Measurements from ENCODE around the gene ARL11.
A peak's percentile ranks its signal among the peaks of the same experiment; 100 is the strongest.

ARL11 gene

DNA sequence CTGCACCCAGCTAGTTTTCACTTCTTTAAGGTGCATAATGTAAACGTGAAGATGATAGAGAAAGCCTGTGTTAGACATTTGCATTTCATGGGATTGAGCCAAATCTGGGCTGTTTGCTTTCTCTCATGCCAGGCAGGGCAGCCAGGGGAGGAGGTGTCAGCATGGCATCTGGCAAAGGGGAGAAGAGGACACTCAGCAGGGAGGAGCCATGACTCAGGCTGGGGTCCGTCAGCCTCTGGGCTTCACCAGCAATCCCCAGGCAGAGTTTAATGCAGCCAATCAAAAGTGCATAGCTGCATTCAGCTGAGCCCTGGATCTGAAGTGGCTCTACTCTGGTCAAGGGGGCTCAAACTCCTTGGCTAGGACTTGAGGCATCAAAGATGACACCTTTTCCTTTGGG, 39.5 kb downstream of the ARL11 start:
- no peak overlapping the region for H3K4me2 ChIP-seq
- H3K9me3 ChIP-seq (replicated peaks in 1 of 11), result no peaks in the 10 kb centered on the region
- no peak for TF ChIP-seq Cebpa-rat (IDR thresholded peaks at IDR 0.05)
- no peak overlapping the region for H3K4me3 ChIP-seq
- H3K27ac ChIP-seq, result no peak overlapping the region
- peaks cover 33 to 79% (median 58%) of the 10 kb centered on the region in 11 experiments for H3K36me3 ChIP-seq
- no peak overlapping the region for H3K9ac ChIP-seq
- H4K20me1 ChIP-seq, result peaks cover 0 to 41% (median 27%) of the 10 kb centered on the region in 11 experiments; a peak in 12 of 22 replicates
- no peaks in the 10 kb centered on the region for H3K27me3 ChIP-seq
- H3K4me1 ChIP-seq, result peaks cover 6 to 26% (median 21%) of the 10 kb centered on the region in 10 experiments; a peak in 18 of 20 replicates

GRCh38 chr13:49669735-49670309, 41.5 kb downstream of the ARL11 start:
- TF ChIP-seq Cebpa-rat (IDR thresholded peaks at IDR 0.05), result no peak
- no peaks in the 10 kb centered on the region; a peak in 2 of 22 replicates for H3K9me3 ChIP-seq (replicated peaks in 1 of 11)
- H3K36me3 ChIP-seq, result peaks cover 26 to 76% (median 50%) of the 10 kb centered on the region in 11 experiments
- H3K9ac ChIP-seq, result no peak overlapping the region
- H3K4me1 ChIP-seq, result peaks cover 6 to 26% (median 21%) of the 10 kb centered on the region in 10 experiments; a peak in 18 of 20 replicates
- no peak overlapping the region for H3K4me3 ChIP-seq
- H3K27ac ChIP-seq, result no peak overlapping the region
- H4K20me1 ChIP-seq, result peaks cover 0 to 55% (median 27%) of the 10 kb centered on the region in 11 experiments; a peak in 12 of 22 replicates
- H3K4me2 ChIP-seq, result peak overlapping the region in 2 of 11 experiments; percentile 47 to 48; a peak in 2 of 22 replicates
- no peaks in the 10 kb centered on the region for H3K27me3 ChIP-seq

GRCh38 chr13:49670828-49671227, 42.5 kb downstream of the ARL11 start:
- Histone ChIP-seq H3K9ac (peak overlapping the region in 2 of 11 experiments; percentile 28 to 35; a peak in 1 of 22 replicates), H3K36me3 (peaks cover 21 to 77% (median 50%) of the 10 kb centered on the region in 11 experiments), H3K9me3 (replicated peaks in 1 of 11) (peaks cover 0 to 6% (median 0%) of the 10 kb centered on the region in 11 experiments; a peak in 3 of 22 replicates), H4K20me1 (peaks cover 0 to 57% (median 27%) of the 10 kb centered on the region in 11 experiments; a peak in 12 of 22 replicates), H3K4me2 (peak overlapping the region in 9 of 11 experiments; percentile 3 to 48 (median 41); a peak in 10 of 22 replicates), H3K27me3 (no peaks in the 10 kb centered on the region), H3K4me1 (peaks cover 6 to 26% (median 21%) of the 10 kb centered on the region in 10 experiments; a peak in 18 of 20 replicates), H3K4me3 (no peak overlapping the region), H3K27ac (peak overlapping the region in 2 of 11 experiments; percentile 14 to 23; a peak in 2 of 22 replicates)
- no peak for TF ChIP-seq Cebpa-rat (IDR thresholded peaks at IDR 0.05)

DNA sequence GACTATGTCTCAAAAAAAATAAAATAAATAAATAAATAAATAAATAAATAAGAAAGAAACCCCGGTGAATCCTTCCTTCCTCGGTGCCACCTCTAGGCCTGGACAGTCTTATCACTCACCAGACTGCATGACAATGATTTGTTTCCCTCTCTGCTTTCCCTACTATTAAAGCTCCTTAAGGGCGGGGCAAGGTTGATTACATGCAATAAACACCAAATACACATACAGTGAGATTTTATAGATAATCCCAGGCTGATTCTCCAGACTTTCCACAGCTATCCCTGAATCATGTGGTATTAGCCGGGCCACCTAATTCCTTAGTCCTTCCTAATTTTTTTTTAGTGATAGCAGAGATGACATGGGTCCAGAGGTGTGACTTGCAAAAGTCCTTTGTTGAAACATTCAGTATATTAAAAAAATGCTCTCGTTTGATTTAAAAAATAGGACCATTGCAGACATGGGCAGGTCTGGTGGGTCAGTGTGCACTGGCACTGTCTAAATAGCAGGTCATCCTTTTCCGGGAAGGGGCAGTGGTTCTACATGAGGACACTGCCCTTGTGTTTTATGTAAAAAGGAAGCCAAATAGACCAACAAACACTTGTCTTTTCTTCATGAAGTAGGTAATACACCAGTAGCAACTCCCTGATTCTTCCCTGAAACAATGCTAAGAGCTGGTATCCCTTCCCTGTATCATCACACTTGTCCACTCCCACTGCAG, 48.4 kb downstream of the ARL11 start:
- peaks cover 3 to 11% (median 5%) of the 10 kb centered on the region in 10 experiments; a peak in 18 of 20 replicates for H3K4me1 ChIP-seq
- H4K20me1 ChIP-seq, result peaks cover 0 to 81% (median 36%) of the 10 kb centered on the region in 11 experiments; a peak in 15 of 22 replicates
- H3K9me3 ChIP-seq (replicated peaks in 1 of 11), result peaks cover 0 to 36% (median 24%) of the 10 kb centered on the region in 11 experiments; a peak in 18 of 22 replicates
- H3K9ac ChIP-seq, result no peak overlapping the region
- no peak overlapping the region for H3K27ac ChIP-seq
- TF ChIP-seq Cebpa-rat (IDR thresholded peaks at IDR 0.05), result no peak
- H3K4me3 ChIP-seq, result no peak overlapping the region
- H3K4me2 ChIP-seq, result no peak overlapping the region
- H3K36me3 ChIP-seq, result peaks cover 12 to 93% (median 56%) of the 10 kb centered on the region in 11 experiments; a peak in 21 of 22 replicates
- H3K27me3 ChIP-seq, result no peaks in the 10 kb centered on the region

DNA sequence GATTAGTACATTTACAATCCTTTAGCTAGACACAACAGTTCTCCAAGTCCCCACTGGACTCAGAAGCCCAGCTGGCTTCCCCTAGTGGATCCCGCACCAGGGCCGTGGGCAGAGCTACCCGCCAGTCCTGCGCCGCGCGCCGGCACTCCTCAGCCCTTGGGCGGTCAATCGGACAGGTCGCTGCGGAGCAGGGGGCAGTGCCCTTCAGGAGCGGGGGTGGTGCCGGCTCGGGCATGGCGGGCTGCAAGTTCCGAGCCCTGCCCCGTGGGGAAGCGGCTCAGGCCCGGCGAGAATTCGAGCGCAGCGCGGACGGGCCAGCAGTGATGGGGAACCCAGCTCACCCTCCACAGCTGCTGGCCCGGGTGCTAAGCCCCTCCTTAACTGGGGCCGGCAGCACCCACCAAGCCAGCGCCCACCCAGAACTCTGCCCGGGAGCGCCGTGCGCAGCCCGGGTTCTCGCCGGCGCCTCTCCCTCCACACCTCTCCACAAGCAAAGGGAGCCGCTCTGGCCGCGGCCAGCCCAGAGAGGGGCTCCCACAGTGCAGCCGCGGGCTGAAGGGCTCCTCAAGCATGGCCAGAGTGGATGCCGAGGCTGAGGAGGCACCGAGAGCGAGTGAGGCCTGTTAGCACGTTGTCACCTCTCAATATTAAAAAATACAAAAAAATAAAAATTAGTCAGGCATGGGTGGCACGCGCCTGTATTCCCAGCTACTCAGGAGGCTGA, 50.0 kb downstream of the ARL11 start:
- peaks cover 12 to 90% (median 63%) of the 10 kb centered on the region in 11 experiments; a peak in 21 of 22 replicates for H3K36me3 ChIP-seq
- H3K4me3 ChIP-seq, result no peak overlapping the region
- H3K27ac ChIP-seq, result no peak overlapping the region
- no peak for TF ChIP-seq Cebpa-rat (IDR thresholded peaks at IDR 0.05)
- peaks cover 0 to 13% (median 2%) of the 10 kb centered on the region in 10 experiments; a peak in 6 of 20 replicates for H3K4me1 ChIP-seq
- H4K20me1 ChIP-seq, result peaks cover 0 to 84% (median 40%) of the 10 kb centered on the region in 11 experiments; a peak in 15 of 22 replicates
- peaks cover 0 to 36% (median 24%) of the 10 kb centered on the region in 11 experiments; a peak in 18 of 22 replicates for H3K9me3 ChIP-seq (replicated peaks in 1 of 11)
- no peaks in the 10 kb centered on the region for H3K27me3 ChIP-seq
- no peak overlapping the region for H3K9ac ChIP-seq
- H3K4me2 ChIP-seq, result no peak overlapping the region

DNA sequence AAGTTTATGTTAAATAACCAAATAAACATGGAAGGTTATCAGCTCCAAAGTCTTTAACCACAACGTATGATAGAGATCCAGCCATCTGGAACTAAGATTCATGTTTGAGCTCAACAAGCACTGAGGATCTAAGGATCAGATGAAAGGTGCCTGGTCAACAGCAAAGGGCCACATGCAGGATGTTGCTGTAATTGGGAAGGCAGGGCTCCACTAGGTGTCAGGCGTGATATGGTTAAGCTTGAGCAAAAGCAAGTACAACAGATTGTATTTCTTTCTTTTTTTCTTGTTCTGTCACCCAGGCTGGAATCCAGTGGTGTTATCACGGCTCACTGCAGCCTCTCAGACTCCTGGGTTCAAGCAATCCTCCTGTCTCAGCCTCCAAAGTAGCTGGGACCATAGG, 50.9 kb downstream of the ARL11 start:
- Histone ChIP-seq H3K27ac (no peak overlapping the region), H3K36me3 (peaks cover 12 to 92% (median 67%) of the 10 kb centered on the region in 11 experiments; a peak in 21 of 22 replicates), H4K20me1 (peaks cover 0 to 92% (median 40%) of the 10 kb centered on the region in 11 experiments; a peak in 15 of 22 replicates), H3K9ac (no peak overlapping the region), H3K4me3 (no peak overlapping the region), H3K4me2 (peak overlapping the region in 1 of 11 experiments; percentile 18; a peak in 1 of 22 replicates), H3K4me1 (peaks cover 0 to 13% (median 2%) of the 10 kb centered on the region in 10 experiments; a peak in 6 of 20 replicates), H3K27me3 (no peaks in the 10 kb centered on the region), H3K9me3 (replicated peaks in 1 of 11) (peaks cover 0 to 36% (median 24%) of the 10 kb centered on the region in 11 experiments; a peak in 18 of 22 replicates)
- TF ChIP-seq Cebpa-rat (IDR thresholded peaks at IDR 0.05), result no peak

GRCh38 chr13:49681842-49682435, 53.6 kb downstream of the ARL11 start:
- H3K27me3 ChIP-seq, result no peaks in the 10 kb centered on the region

More at GRCh38 chr13:49681842-49682435, 53.6 kb downstream of the ARL11 start:
- Histone ChIP-seq H3K4me3 (no peak overlapping the region), H3K9me3 (replicated peaks in 1 of 11) (peaks cover 0 to 19% (median 18%) of the 10 kb centered on the region in 11 experiments; a peak in 18 of 22 replicates), H3K4me1 (peaks cover 0 to 13% (median 2%) of the 10 kb centered on the region in 10 experiments; a peak in 6 of 20 replicates), H3K36me3 (peaks cover 20 to 92% (median 68%) of the 10 kb centered on the region in 11 experiments; a peak in 21 of 22 replicates), H3K27ac (peak overlapping the region in 1 of 11 experiments; percentile 18; a peak in 1 of 22 replicates), H3K9ac (no peak overlapping the region), H4K20me1 (peaks cover 0 to 98% (median 50%) of the 10 kb centered on the region in 11 experiments; a peak in 16 of 22 replicates), H3K4me2 (no peak overlapping the region)
- no peak for TF ChIP-seq Cebpa-rat (IDR thresholded peaks at IDR 0.05)

All from BLaER1 treated with 17β-estradiol and CSF1 and Interleukin-3, amounts not matched to agents 10 nM and 100 nM (cell line).